SU-DHL-6 (cell line): ENCODE data around the gene NPTXR.

Source experiments
- EZH2phosphoT487 ChIP-seq: fragments of 200-600 bp; sonication (generic), shearing (Covaris generic); conservative IDR thresholded peaks from 2 replicates; pipeline ENCODE4 v1.6.1; 2018; ENCODE audit warnings: mild to moderate bottlenecking, antibody characterized with exemption, low read length, moderate library complexity, mixed read lengths
- TF ChIP-seq, protein P1 (sequence below): fragments of 200-600 bp; sonication (generic); IDR thresholded peaks from one replicate; pipeline ENCODE4 v1.5.1; 2017; ENCODE audit warnings: antibody characterized with exemption, mild to moderate bottlenecking, low read length, moderate library complexity; ENCODE audit not compliant: insufficient read depth, poor library complexity, severe bottlenecking

- TF ChIP-seq, protein P1, sequence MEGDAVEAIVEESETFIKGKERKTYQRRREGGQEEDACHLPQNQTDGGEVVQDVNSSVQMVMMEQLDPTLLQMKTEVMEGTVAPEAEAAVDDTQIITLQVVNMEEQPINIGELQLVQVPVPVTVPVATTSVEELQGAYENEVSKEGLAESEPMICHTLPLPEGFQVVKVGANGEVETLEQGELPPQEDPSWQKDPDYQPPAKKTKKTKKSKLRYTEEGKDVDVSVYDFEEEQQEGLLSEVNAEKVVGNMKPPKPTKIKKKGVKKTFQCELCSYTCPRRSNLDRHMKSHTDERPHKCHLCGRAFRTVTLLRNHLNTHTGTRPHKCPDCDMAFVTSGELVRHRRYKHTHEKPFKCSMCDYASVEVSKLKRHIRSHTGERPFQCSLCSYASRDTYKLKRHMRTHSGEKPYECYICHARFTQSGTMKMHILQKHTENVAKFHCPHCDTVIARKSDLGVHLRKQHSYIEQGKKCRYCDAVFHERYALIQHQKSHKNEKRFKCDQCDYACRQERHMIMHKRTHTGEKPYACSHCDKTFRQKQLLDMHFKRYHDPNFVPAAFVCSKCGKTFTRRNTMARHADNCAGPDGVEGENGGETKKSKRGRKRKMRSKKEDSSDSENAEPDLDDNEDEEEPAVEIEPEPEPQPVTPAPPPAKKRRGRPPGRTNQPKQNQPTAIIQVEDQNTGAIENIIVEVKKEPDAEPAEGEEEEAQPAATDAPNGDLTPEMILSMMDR: no peak
- TF ChIP-seq EZH2phosphoT487: 0 out of 2 replicates have a peak, but pooled peaks have one; percentile 83
Observed at GRCh38 chr22:38872172-38872830, 28.5 kb upstream of the NPTXR start, which contains the start of gene CBX6.
